Measurements from ENCODE around the gene ALKBH8. TPM values are rescaled to one million over a fixed set of nuclear protein-coding genes. Genes with fewer than 3 reads are reported as not detected.

ALKBH8 gene
- total and polyA plus RNA-seq, 2 experiments from 2014 or later = 2.7 to 5.2 TPM

DNA sequence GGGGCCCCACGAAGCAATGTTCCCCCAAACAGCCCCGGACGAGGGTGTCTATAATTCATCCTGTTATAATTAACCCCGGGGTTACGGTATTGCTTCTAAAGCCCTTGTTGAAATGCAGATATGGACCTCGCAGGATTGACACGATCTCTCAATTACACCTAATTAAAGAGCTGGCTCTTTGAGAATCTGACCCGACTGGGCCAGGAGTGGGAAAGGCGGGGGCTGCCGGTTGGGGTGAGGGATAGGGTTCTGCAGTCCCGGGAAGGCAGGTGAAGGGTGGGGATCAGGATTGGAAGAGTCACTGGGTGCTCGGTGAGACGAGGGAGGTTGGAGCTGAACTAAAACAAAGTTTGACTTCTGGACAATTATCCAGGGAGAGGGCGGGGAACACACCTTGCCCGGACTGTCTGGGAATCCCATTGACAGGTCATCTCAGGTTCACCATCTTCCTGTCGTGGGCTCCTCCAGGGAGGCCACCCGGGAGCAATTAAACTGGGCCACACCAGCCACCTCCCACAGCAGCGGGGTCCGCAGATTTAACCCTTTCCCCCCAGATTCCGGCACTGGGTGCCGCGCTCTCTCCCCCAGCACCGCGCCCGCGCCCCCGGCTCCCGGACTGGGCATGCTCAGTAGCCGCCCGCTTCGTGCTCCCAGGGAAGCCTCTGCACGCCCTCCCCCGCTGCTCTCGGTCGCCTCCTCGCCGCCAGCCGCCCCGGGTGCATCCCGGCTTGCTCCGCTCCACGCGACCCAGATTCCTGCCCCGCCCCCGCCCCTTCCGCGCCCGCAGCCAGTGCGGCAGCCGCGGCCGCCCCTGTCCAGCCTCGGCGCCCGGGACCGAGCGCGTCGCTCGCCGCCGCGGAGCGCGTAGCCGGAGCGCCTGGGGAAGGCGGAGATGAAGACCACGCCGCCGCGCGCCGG is 25.2 kb upstream of the ALKBH8 start, which contains the start of gene ELMOD1:
ELMOD1 (plus strand) TSS at position 688 of the 918 bp plus-strand sequence. CDS start 27,043 bp downstream, outside the sequence.
- Histone ChIP-seq H3K79me2 (no peaks in the 10 kb centered on the region), H3K27ac (no peak within 1 kb of the TSS), H3K27me3 (peaks cover 75% of the 10 kb centered on the region), H3K9me2 (replicated peaks; ENCODE audit: insufficient read depth) (no peaks in the 10 kb centered on the region), H3K36me3 (replicated peaks; ENCODE audit: insufficient read depth, low read depth) (no peaks in the 10 kb centered on the region), H3K4me3 (peak within 1 kb of the TSS; percentile 60), H3K4me1 (ENCODE audit: insufficient read depth) (peaks cover 9% of the 10 kb centered on the region), H3K4me2 (peak within 1 kb of the TSS; percentile 99), H2AFZ (peak within 1 kb of the TSS; percentile 87), H4K20me1 (ENCODE audit: insufficient read depth, poor library complexity, severe bottlenecking) (no peaks in the 10 kb centered on the region), H3K9me3 (ENCODE audit: low read depth) (no peaks in the 10 kb centered on the region)
- no peak for TF ChIP-seq CTCF (IDR thresholded peaks at IDR 0.05; ENCODE audit: poor library complexity)
- TF ChIP-seq EZH2 (IDR thresholded peaks at IDR 0.05; ENCODE audit: borderline replicate concordance) = no peak
- TF ChIP-seq EZH2phosphoT487 (IDR thresholded peaks at IDR 0.05; ENCODE audit: low read depth, severe bottlenecking, unreplicated experiment) = no peak
- under 1% methylated on average over 38 of the region's 74 CpGs for WGBS (ENCODE audit: low lambda C conversion rate, missing lambda C conversion rate)
- DNase-seq (ENCODE audit: low spot score) = peak; percentile 78

DNA sequence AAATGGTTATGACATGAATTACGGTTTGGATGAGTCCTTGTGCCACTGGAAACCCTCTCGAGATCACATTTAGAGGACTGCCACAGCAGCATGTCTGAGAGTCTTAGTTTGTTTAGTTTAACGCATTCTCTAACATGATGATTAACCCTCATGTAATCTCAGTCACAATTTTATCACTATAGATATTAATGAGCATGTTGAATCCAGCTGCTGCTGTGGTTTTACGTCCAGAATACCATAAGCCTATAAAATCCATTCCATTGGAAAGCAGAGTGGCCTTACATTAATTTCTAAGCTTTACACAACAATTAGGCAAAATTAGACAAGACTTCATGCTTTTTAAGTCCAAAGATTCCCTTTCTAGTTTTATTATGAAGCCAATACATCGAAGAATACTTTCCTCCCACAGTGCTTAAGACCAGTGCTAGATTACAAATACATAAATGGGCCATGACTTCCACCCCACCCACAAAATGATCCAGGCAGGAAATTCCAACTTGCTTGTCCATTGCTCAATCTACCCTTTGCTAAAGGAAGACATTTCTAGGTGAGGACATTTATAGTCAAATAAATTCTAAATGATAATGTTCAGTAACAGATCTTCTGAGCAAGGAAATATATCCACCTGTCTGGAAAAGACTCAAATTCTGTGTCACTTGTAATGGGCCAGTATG is 21.9 kb upstream of the ALKBH8 start:
- Histone ChIP-seq H3K4me3 (no peak overlapping the region), H3K27ac (no peak overlapping the region), H2AFZ (no peak overlapping the region), H3K79me2 (no peaks in the 10 kb centered on the region), H3K9me2 (replicated peaks; ENCODE audit: insufficient read depth) (no peaks in the 10 kb centered on the region), H3K9me3 (ENCODE audit: low read depth) (no peaks in the 10 kb centered on the region), H3K27me3 (peaks cover 44% of the 10 kb centered on the region), H4K20me1 (ENCODE audit: insufficient read depth, poor library complexity, severe bottlenecking) (no peaks in the 10 kb centered on the region), H3K4me2 (no peak overlapping the region), H3K4me1 (ENCODE audit: insufficient read depth) (peaks cover 9% of the 10 kb centered on the region), H3K36me3 (replicated peaks; ENCODE audit: insufficient read depth, low read depth) (no peaks in the 10 kb centered on the region)
- no peak for DNase-seq (ENCODE audit: low spot score)
- WGBS (ENCODE audit: low lambda C conversion rate, missing lambda C conversion rate) = 54% methylated on average over 5 of the region's 5 CpGs
- TF ChIP-seq EZH2 (IDR thresholded peaks at IDR 0.05; ENCODE audit: borderline replicate concordance) = no peak
- TF ChIP-seq CTCF (IDR thresholded peaks at IDR 0.05; ENCODE audit: poor library complexity) = no peak

- no peak overlapping the region for H3K27ac ChIP-seq
- no peaks in the 10 kb centered on the region for H3K9me2 ChIP-seq (replicated peaks; ENCODE audit: insufficient read depth)
- WGBS (ENCODE audit: low lambda C conversion rate, missing lambda C conversion rate) = 81% methylated on average over 3 of the region's 3 CpGs
- H3K27me3 ChIP-seq = peaks cover 15% of the 10 kb centered on the region
- H3K79me2 ChIP-seq = no peaks in the 10 kb centered on the region
- no peaks in the 10 kb centered on the region for H3K4me1 ChIP-seq (ENCODE audit: insufficient read depth)
- H3K4me2 ChIP-seq = no peak overlapping the region
- no peaks in the 10 kb centered on the region for H4K20me1 ChIP-seq (ENCODE audit: insufficient read depth, poor library complexity, severe bottlenecking)
- no peaks in the 10 kb centered on the region for H3K9me3 ChIP-seq (ENCODE audit: low read depth)
- no peak for TF ChIP-seq EZH2 (IDR thresholded peaks at IDR 0.05; ENCODE audit: borderline replicate concordance)
- TF ChIP-seq CTCF (IDR thresholded peaks at IDR 0.05; ENCODE audit: poor library complexity) = no peak
- TF ChIP-seq EZH2phosphoT487 (IDR thresholded peaks at IDR 0.05; ENCODE audit: low read depth, severe bottlenecking, unreplicated experiment) = no peak
- no peak overlapping the region for H3K4me3 ChIP-seq
- H3K36me3 ChIP-seq (replicated peaks; ENCODE audit: insufficient read depth, low read depth) = no peaks in the 10 kb centered on the region
- DNase-seq (ENCODE audit: low spot score) = no peak
- H2AFZ ChIP-seq = no peak overlapping the region
Measured at GRCh38 chr11:107583629-107584195, 18.2 kb upstream of the ALKBH8 start.

Data from hepatocyte (in vitro differentiated cells).